GM19025 (cell line): ENCODE measurements around the gene PLEKHD1.

ENCODE experiments used
- ATAC-seq: cut with Tn5 transposase; IDR thresholded peaks from one replicate; pipeline ENCODE4 v1.9.1; 2021; ENCODE audit warnings: mild to moderate bottlenecking, low read depth, moderate library complexity; ENCODE audit not compliant: unreplicated experiment

Gene PLEKHD1

DNA sequence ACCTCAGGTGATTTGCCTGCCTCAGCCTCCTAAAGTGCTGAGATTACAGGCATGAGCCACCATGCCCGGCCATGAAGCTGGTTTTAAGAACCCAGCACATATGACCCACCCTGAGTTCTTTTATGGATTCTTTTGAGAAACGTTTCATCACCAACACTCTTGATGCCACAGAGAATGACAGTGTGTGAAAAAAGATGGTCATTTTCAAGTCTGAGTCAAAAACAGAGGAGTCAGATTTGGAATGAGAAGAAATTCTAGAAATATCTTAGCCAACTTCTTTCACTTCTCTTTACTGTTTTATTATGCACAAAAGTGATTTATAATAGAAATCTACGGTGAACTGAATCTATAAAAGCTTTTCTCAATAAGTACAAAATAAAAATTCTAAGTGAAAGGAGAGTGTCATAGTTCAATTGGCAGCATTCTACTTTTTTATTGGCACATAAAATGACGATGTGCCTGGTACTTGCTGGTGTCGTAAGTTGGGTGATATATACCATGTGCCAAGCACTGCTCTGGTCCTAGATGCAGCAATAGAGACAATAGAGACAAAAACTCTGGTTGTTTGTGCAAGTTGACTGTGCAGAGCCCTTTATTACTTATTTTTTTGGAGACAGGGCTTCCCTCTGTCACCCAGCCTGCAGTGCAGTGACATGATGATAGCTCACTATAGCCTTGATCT, 56.3 kb downstream of the PLEKHD1 start:
- ATAC-seq: no peak

DNA sequence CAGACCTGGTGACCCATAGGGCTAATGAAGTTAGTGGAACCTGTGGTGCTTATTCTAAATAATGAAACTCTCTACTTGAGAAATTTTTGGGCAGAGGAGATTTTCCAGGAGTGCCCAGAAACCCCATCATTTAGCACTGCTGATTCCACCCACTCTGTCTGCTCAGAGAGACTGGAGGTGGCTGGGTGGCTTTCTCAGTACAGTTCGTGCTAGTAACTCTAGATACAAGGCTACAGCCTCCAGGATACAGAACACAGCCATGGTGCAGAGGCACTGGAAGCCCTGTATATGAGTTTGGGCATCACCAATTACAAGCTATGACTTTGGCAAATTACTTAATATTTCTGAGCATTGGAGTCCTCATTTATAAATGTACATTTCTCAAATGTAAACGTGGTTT, 57.8 kb downstream of the PLEKHD1 start:
- no peak for ATAC-seq

GRCh38 chr14:69543341-69544115, 59.0 kb downstream of the PLEKHD1 start:
- ATAC-seq: no peak

DNA sequence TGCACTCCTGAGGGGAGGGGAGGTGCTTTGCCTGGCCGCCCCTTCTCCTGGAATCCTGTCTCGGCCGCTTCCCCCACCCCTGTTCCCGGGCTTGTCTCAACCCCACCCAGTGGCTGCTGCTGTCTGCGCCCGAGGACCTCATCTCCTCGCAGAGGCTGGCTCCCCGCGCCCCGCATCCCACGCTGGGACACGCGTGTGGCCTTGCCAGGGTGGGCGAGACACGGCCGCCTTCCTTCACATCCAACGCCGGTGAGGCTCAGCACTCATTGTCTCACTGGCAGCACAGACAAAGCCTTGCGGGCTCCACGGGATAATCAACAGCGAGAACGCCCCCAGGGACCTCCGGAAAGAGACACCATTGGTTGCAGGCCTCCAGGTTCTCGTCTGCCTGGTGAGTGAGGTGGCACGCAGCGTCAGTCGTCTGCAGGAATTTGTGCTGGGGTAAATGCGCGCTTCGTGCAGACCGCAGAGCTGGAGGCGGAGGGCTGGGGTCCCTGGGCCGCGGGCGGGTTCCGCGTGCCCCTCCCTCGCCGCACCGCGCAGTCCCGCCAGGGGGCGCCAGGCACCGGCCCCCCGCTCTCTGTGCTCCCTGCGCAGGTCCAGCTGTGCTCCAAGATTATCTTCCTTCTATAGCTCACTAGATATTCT, 63.3 kb downstream of the PLEKHD1 start:
- ATAC-seq: no peak

GRCh38 chr14:69548566-69548965, 64.0 kb downstream of the PLEKHD1 start:
- no peak for ATAC-seq

DNA sequence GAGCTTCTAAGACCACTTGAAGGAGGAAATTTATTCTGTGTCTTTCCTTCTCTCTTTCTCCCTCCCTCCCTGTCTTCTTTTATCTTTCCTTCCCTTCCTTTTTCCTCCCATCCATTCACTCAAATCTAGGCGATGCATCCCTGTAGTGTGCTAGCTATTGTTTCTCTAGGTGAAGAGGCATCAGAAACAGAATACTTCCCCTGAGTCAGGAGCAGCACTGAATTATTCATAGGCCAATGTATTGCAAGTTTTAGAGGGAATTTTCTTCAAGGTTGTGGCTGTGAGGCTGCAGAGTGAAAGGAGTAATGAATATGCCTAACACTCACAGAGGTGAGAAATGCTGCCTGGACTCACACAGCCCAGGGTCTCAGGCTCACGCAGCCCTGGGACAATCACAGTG, 67.0 kb downstream of the PLEKHD1 start:
- ATAC-seq: no peak

- no peak for ATAC-seq
These were observed 68.7 kb downstream of the PLEKHD1 start for GRCh38 chr14:69553252-69553651.

DNA sequence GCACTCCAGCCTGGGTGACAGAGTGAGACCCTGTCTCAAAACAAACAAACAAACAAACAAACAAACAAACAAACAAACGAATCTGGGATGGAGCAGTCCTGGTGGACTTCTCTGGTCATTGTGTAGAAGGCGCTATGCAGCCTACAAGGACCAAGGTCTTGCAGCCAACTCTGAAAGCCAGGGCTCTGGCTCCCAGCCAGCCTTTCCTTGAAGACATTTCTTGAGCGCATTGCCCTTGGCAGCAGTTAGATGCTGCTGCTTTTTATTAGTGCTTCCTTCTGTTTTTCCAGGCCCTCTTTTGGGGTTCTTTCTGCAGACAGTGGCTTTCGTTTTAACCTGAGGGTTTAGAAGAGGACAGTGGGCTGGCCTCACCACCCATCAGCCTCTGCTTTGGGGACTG, 70.0 kb downstream of the PLEKHD1 start:
- ATAC-seq: no peak

DNA sequence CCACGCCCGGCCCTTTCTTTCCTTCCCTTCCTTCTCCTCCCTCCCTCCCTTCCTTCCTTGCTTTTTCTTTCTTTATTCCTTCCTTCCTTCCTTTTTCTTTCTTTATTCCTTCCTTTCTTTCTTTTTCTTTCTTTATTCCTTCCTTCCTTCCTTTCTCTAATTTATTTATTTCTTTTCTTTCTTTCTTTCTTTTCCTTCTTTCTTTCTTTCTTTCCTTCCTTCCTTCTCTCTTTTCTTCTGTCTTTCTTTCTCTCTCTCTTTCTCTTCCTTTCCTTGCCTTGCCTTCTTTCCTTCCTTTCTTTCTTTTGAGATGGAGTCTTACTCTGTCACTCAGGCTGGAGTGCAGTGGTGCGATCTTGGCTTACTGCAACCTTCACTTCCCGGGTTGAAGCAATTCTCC, 74.2 kb downstream of the PLEKHD1 start:
- ATAC-seq: no peak

- no peak for ATAC-seq
These were observed 75.1 kb downstream of the PLEKHD1 start for GRCh38 chr14:69559581-69560011.

DNA sequence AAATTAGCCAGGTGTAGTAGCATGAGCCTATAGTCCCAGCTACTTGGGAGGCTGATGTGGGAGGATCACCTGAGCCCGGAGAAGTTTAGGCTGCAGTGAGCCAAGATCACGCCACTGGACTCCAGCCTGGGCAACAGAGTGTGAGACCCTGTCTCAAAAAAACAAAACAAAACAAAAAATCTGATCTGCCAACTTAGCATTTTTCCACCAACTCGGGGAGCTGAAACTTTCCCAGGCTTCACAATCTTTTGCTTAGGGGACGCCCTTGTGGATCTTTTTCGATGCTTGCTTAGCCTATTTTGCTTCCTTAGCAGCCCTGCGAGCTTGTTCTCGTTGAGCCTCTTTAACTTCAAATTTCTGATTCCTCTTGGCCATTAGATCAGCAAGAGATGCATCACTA, 76.3 kb downstream of the PLEKHD1 start:
- no peak for ATAC-seq

- ATAC-seq: no peak
These were observed 77.4 kb downstream of the PLEKHD1 start for GRCh38 chr14:69561893-69562292.

DNA sequence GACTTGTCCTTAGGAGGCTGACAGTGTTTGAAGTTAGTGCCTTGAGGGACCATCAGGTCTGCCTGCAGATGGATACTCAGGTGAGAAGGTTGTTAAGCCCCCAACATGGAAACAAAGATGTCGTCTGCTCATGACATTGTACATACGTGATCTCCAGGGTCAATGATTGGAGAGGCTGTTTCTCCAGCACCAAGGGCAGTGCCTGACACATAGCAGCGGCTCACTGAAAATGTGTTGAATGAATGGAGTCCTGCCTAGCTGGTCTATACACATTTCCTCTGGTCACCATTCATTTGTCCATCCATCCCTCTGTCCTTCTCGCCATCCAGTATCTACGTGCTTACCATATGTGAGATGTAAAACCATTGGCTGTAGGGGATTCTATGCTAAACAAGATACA, 83.0 kb downstream of the PLEKHD1 start:
- no peak for ATAC-seq

GRCh38 chr14:69569859-69570258, 85.3 kb downstream of the PLEKHD1 start:
- ATAC-seq: no peak

- no peak for ATAC-seq
These were observed 86.4 kb downstream of the PLEKHD1 start for GRCh38 chr14:69570836-69571330.

GRCh38 chr14:69571449-69572029, 87.0 kb downstream of the PLEKHD1 start:
- ATAC-seq: no peak

DNA sequence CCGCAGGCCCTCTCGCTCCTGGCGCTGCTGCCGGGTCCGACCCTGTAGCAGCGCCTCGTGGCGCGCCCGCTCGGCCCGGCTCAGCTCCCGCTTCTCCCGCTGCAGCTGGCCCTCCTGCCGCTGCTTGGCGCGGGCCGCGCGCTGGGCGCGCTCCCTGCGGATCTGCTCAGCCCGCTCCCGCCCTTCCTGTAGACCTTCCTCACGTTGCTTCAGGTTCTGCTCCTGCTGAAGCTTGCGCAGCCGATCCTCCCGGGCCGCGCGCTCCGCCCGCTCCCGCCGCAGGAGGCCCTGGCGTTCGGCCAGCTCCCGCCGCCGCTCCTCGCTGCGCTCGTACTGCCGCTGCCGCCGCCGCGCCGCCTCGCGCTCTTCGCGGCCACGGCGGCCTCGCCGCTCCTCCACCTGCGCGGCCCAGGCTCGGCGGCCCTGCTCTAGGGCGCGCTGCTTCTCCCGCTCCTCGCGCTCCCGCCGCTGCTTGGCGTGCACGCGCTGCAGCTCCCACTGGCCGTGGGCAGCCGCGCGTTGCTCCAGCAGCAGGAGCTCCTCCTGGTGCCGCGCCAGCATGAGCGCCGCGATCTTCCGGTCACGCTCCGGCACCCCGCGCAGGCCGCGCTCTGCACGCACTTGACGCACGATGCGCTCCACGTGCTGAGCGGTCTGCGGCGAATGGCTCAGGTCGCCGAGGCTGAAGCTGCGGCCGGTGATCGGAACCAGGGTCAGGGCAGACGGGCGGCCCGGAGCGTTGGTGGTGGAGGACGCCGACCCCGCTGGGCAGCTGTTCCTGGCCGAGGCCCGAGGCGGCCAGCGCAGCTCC, 87.7 kb downstream of the PLEKHD1 start:
- no peak for ATAC-seq

DNA sequence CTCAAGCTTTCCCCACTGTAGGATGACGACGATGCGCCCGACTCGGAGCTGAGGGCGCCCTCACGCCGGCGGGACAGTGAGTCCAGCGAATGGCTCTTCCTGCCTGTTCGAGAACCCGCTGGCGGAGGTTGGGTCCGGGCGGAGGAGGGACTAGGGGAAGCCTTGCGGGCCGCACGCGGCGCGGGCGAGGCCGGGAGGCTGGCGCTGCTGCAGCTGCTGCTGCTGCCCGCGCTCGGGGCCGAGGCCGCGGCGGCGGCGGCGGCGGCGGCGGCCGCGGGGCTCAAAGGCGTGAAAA, 88.3 kb downstream of the PLEKHD1 start:
- no peak for ATAC-seq

DNA sequence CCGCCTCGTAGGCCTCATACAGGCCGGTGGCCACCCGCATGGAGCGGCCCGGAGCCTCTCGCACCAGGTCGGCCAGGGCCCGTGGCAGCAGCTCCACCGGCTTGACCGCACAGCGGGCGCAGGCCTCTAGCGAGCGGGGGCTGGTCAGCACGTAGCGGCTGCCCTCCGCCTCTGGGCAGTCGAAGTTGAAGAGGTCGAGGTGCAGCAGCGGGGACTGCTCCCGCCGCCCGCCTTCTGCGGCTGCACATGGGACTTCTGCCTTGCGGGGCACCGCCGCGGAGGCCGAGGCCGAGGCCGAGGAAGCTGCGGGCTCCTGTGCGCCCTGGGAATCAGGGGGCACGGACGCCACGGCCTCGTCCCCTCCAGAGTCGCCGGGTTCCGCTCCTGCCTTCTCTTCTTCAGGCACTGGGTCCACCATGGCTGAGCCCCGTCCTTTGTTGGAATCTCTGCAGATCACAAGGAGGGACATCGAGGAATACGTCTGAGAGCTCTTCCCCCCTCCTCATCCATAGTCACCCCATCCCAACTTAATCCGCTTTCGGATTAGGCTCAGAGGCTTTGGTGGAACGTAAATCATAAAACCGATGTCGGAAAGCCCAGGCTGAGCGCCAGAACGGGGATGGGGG, 88.8 kb downstream of the PLEKHD1 start:
- no peak for ATAC-seq

DNA sequence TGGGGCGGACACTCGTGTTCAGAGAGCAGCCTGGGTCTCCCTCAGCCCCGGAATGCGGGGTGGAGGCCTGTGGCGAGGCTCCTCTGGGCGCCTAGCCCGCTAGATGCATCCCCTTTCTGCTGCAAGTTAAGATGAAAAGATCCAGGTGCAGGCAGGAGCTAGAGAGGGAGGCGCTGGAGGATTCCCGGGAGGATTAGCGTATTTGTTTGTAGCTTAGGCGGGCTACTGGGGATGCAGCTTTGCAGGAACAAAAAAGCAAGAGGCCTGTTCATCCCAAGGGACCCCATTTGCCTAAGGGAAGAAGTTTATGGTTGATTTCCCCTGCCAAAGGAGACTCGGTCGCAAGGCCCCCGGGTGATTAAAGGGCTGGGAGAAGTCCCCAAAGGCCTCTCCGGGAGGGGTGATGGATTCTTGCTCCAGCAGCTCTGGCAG, 89.3 kb downstream of the PLEKHD1 start:
- ATAC-seq: no peak
